ENCODE data around the gene LIPC. TPM values are rescaled to one million over a fixed set of nuclear protein-coding genes. Genes with fewer than 3 reads are reported as not detected.

Gene LIPC
- polyA plus RNA-seq, 4 donors = 2.0 to 16.8 (median 13.1) TPM

DNA sequence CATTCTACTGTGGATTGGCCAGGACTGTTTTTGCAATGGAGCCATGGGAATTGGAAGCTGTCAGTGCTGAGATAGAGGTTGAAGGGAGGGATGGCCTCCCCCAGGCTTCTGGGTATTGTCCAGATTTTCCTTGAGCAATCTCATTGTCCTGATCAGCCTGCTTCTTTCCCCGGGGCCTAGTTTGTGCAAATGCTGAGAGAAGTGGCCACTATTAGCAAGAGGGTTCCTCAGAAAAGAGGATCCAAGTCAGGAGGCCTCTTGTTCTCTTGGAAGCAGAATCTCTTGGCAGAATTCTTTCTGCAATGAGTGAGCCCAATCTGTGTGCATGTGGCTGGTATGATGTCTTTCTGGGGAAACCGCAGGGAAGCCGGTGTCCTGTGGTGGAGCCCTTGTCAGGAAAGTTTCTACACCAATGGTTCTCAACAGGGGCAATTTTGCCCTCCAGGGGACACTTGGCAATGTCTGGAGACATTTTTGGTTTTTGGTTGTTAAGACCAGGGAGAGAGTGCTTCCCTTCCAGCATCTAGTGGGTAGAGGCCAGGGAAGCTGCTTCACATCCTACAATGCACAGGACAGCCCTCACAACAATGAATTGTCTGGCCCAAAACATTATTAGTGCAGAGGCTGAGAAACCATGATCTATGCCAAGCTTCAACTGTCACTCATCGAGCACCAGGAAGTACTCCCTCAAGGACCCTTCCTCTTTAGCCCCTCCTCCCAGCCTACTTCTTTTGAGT lies 2.0 kb downstream of the LIPC start:
- no peak for DNase-seq (ENCODE audit: low read depth in 4 of 4, low spot score in 3 of 4)

DNA sequence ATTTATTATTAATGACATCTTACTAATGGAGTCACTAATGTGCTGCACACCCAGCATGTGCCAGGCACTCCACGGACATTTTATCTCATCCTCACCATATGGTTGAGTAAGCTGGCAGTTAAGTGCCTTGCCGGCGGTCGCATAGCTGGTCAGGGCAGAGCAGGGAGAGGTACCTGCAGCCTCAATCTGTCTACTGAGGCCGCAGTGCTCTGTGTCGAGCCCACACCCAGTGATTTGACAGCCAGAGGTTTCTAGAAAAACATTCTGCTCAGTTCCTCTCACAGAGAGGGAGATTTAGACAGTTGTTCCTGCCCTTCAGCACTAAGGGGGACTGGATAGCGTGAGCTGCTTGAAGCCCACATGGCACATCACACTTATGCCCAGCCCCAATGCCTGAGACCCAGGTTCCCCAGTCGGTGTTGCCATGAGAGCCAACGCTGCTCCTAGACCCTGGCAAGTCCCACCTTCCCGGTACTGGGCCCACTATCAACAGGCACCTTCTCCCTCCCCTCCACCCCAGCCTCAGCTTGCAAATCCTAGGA lies 2.6 kb downstream of the LIPC start:
- DNase-seq (ENCODE audit: low read depth in 4 of 4, low spot score in 3 of 4) = no peak

DNA sequence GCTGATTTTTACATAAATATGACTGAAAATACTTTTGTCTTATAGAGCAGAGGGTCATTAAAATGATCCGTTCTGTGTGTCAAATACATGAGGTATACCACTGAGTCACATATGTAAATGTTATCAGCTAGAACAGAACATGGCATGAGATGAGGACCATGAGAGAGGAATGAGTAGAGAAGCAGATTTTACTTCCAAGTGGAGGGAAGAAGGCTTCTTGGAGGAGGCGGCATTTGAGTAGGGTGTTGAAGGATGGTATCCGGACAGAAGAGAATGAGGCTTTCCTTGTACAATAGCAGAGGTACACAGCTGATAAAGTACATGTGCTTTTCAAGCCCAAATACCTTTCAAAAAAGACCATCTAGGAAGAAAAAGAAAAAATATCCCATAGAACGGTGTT lies 4.8 kb downstream of the LIPC start:
- no peak for DNase-seq (ENCODE audit: low read depth in 4 of 4, low spot score in 3 of 4)

DNA sequence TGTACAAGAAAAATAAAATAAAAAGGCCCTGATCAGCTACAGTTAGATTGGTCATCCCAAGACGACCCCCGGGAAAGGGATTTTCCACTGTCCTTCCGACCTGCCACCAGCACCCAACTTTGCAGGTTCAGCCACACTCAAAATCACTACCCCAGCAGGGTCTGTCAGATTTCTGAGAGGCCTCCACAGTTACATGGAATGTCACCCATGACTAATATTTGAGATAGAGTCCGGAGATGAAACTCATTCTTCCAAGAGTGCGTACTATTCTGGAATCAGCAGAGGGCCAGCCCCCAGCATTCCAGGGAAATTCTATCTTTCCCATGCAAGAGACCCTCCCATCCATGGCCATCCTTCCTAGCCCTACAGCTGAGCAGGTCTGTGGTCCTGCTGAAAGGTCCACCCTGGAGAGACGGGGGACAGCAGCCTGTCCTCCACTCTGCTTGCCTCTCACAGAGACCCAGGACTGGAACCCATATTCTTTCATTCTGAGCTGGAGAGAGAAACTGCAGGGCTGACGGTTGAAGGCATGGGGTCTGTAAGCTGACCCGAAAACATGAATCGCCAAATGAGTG lies 5.8 kb downstream of the LIPC start:
- DNase-seq (ENCODE audit: low read depth in 4 of 4, low spot score in 3 of 4) = no peak

DNA sequence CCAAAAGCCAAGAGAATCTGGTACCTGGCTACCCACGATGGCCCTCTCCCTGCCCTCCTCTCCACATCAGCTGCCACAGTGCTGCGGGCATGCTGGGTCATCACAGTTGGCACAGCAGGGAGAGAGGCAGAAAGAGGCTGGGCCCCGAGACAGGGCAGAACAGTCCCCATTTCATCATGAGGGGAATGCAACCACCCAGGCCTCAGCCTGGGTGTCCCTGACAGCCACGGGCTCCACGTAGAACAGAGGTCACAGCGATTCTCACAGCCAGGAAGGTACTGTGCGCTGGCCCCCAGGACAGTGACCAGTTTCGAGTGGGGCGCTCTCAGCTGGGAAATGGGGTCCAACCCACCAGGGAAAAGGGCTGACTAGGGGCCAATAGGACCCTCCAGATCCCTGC lies 6.3 kb downstream of the LIPC start:
- DNase-seq (ENCODE audit: low read depth in 4 of 4, low spot score in 3 of 4) = no peak

DNA sequence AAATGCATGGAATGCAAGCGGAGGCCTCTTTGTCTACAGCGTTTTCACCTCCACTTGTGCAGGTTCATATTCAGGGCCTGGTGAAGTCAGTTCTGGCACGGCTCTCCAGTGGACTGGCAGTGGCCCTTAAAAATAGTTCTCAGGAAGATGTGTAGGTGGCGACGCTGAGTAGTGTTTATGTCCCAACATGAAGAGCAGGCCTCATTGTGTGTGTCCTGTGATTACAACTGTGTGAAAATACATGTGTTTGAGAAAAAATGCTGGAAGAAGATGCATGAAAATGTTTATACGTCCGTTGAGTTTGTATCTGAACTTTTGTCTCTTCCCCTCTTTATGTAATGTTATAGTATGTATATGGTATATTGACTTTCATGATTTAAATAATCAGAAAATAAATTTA lies 7.2 kb downstream of the LIPC start:
- DNase-seq (ENCODE audit: low read depth in 4 of 4, low spot score in 3 of 4) = no peak

DNA sequence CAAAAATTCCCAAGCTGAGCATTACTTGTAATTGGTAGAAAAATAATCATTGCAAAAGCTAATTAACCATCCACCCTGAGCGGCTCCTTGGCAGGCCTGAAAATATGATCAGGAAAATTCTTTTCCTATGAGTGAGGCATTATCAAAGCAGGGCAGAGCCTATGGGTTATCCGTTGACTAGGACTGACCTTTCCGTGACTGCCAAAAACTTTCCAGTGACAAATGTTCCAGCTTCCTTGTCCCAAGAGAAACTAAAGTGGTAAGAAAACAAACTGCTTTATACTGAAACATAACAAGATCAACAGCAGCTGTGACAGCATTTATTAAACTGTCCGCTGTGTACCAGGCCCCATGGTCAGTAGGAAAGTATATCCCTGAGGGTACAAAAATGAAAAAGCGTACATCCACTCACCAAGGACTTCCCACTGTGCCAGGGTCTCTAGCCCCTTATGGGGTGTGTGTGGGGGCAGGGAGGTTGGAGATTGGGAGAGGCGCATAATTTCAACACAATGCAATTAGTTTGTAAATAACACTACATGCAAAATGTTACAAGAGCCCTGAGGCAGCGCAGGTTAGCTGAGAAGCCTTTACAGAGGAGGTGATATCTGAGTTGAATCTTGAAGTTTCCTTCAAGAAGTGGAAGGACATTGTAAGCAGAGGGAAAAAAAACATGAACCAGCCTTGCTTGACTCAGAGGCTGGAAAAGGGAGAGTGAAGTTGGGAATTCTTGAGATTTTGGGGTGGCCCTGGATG lies 8.5 kb downstream of the LIPC start:
- no peak for DNase-seq (ENCODE audit: low read depth in 4 of 4, low spot score in 3 of 4)

DNA sequence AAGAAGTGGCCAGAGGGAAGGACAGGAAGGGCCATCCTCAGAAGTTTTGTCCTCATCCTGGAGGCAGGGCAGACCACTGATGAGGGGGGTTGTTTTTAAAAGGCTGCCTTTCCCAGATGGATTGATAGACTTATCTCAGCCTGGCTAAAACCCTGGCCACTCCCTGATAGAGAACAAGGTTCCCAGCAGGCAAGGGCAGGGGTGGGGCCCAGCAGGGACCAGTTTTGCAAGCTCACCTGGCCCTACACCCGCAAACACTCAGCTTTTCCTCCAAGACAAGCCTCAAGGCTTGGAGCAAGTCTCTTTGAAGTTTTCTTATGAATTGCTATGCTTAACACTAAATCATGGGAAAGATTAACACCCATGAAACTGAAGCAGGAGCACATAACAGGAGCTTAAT lies 9.1 kb downstream of the LIPC start:
- DNase-seq (ENCODE audit: low read depth in 4 of 4, low spot score in 3 of 4) = no peak

DNA sequence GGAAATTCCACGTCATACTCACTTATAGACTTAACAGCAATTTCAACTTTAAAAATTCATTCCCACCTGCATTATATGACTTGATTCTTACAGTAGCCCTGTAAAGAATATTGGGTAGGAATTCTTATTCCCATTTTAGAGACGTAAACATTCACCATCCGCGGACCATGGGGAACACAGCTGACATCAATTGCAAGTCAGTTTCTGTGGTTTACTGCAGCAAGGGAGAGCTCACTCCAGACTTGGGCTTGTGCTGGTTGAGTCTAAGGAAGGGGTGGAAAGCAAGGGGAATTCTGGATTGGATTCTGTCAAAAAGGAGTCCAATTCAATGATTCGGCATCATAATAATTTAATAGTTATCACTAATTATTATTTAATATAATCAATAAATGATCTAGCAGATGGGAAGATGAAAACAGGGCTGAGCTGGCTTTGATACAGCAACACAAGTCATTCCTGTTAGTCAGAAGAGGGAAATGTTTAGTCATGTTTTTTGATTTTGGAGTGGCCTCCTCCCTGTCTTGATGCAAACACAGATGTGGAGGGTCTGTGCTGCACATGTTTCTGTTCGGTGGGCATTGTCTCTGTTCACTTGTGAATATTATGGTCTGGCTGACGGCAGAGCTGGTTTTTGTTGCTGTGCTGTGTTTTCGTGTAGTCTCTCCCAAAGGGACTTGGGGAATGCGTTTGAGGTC lies 9.7 kb downstream of the LIPC start:
- DNase-seq (ENCODE audit: low read depth in 4 of 4, low spot score in 3 of 4) = no peak

DNA sequence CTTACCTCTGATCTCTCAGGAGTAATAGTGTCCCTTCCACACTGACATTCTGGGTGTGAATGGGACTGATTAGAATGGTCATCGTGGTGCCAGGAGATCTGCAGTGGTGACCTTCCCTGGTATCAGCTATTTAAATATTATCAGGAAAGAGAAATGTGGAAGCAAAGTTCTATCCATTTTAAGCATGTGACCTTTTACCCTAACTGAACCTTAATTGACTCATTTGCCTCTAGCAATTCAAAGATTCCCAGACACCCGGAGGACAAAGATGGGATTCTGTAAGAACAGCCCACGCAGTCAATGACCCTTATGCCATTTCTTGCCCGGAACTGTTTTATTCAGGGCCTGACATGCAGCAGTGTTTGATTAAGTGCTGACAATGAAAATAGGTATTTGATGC lies 10.3 kb downstream of the LIPC start:
- DNase-seq (ENCODE audit: low read depth in 4 of 4, low spot score in 3 of 4) = no peak

DNA sequence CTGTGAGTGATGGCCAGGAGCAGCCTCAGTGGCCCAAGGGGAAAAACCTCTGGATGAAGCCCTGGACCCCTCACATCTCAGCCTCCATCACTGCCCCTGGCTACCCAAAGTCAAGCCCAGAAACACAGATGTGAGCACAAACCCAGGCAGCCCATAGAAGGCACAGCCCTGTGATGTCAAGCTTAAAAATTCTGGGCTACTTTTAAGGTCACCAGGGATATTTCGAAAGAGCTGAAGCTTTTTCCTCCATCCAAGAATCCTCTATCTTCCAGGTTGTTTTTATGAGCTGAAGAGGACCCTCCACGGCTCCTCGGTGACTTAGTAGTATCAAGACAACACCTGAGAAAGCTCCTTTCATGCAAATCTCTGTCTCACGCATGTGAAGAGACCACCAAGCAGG lies 11.5 kb downstream of the LIPC start:
- DNase-seq (ENCODE audit: low read depth in 4 of 4, low spot score in 3 of 4) = no peak

DNA sequence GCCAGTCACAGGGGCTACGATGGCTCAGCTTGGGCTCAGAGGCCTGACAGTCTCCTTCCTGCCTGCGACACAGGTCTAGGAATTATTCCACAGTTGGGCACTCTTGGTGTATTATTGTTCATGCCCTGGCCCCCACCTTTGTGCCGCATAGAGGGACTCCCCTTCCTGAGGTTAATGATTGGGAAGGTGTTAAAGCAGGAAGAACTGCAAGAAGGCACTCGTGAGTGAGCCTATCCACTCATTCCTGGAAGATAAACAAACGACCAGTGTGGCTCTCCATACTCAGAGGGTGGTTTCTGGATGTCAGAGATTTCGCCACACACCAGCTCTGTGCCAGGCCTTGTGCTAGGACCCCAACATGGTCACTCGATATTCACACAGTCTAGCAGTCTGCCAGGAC lies 12.3 kb downstream of the LIPC start:
- no peak for DNase-seq (ENCODE audit: low read depth in 4 of 4, low spot score in 3 of 4)

DNA sequence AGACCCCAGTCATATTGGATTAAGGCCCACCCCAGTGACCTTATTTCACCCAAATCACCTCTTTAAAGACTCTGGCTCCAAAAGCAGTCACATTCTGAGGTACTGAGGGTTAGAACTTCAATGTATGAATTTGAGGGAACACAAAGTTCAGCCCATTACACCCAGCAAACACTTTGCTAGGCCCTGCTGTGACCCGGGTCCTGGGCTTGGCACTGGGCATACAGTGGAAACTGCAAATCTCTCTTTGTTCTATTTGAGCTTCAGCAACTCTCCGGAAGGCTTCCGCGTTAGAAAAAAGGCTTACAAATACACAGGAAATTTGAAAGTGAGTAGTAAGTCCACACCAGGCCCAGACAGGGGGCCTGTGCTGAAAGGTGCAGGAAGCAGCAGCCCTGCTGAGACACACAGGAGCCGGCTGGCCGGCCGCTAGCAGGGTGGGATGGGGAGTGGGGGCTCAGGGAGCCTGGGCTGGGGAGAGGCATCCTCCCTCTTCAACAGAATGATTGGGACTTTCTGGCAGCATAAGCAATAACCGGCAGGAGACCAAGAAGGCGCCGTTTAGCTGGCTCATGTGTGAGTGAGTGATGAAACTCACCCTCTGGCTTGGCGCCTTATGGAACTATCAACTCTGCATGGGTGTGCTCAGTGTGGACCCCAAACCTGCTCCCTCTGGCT lies 13.0 kb downstream of the LIPC start:
- DNase-seq (ENCODE audit: low read depth in 4 of 4, low spot score in 3 of 4) = no peak

DNA sequence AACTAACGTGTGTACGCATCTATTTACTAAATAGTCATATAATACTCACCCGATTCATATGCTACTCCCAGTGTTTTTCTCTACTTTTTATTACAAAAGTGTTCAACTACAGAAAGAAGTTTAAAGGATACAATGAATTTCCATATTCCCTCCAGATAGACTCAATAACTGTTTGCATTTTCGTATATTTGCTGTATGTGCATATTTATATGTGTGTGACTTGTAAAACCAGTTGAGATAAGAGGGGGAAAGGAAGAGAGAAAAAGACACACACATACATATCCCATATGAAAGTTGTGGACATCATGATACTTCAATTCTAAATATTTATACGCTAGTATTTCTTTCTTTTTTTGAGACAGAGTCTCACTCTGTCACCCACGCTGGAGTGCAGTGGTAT lies 14.1 kb downstream of the LIPC start:
- DNase-seq (ENCODE audit: low read depth in 4 of 4, low spot score in 3 of 4) = no peak

DNA sequence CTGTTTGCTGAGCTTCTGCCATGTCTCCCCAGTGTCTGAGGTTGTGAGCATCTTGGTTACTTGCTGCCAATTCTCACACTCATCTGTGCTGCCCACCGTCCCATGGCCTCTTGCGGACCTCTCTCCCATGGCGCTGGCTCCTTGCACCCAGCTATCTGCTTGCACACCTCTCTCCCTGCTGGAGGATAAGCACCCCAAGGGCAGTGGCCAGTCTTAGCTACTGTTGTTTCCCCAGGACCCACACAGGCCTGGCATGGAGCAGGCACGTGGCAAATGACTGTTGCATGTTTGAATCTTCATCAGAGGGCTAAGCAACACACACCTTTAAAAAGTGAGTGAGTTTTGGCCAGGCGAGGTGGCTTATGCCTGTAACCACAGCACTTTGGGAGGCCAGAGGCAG lies 14.7 kb downstream of the LIPC start:
- DNase-seq (ENCODE audit: low read depth in 4 of 4, low spot score in 3 of 4) = no peak

DNA sequence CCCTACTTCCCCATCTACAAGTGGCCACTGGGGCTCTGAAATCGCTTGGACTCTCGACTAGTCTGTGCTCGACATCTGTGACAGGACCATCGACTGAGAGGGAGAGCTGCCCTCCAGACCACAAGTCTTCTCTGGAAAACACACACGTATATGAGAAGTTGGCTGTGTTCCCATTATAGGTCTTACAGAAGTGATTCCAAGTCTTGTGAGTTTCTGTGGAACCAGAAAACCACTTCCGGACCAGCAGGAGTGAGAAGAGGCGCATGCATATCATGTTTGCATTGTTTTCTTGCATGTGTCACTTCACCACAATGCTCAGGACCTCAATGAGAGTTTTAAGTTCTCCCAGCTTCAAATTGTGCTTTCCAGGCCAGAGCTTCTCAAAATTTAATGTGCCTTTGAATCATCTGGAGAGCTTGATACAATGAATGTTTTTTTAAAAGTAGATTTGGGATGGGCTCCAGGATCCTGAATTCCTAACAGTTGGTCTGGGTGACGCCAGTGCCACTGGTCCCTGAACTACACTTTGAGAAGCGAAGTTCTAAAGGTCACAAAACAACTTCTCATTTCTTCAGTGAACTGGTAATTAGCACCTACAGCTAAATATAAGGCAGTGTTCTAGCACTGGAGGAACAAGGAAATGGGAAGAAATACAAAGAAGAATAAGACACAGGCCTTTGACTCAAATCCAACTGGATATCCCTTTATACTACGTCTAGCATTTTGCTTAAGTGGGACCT lies 15.7 kb downstream of the LIPC start:
- no peak for DNase-seq (ENCODE audit: low read depth in 4 of 4, low spot score in 3 of 4)

DNA sequence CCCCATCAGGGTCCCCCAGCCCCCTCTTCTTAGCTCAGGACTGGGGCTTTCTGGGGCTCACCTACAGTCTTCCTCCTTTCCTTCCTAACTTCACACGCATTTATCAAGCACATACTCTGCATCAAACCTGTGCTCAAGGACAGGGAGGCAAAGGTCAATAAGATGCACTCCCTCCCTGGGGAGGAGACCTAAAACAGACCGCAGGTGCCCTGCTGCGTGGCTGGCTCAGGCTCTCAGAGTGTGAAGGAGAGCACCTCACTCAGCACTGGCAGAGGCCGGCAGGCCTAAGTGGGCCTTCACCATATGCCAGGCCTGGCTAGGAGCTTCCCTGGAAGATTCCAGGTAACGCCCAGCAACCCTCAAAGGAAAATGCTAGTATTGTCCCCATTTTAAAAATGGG lies 16.5 kb downstream of the LIPC start:
- DNase-seq (ENCODE audit: low read depth in 4 of 4, low spot score in 3 of 4) = no peak

DNA sequence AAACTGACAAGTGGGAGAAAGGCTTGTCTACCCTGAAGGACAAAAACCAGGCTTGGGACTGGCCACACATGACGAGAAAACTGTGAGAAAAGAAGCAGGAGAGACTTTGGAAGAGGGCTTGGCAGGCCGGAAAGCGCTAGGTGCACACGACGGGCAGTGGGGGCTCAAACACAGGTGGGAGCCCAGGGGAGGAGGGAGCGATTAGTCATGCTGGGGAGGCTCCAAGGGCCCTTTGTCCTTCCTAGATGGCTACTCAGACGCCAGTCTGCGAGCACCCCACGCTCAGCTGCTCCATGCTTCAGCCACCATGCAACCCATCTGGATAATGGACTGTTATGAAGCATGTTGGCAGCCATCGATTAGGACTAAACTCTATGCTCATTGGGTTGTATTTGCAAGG lies 17.1 kb downstream of the LIPC start:
- no peak for DNase-seq (ENCODE audit: low read depth in 4 of 4, low spot score in 3 of 4)

DNA sequence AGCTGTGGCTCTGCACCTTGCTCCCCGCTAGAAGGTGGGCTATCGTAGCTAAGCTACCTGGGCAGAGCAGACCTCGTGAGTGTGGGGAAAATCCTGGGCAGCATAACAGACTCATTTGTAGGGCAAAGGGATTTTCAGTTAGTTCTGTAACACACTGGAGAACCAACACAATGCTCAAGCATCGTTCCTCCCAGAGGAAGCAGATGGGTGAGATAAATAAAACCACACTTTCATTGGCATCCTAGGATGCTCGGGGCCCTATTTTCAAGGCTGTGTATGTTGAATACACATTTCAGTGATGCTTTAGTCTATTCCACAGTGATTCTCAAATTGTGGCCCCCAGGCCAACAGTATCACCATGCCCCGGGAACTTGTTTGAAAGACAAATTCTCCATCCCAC lies 20.0 kb downstream of the LIPC start:
- no peak for DNase-seq (ENCODE audit: low read depth in 4 of 4, low spot score in 3 of 4)

DNA sequence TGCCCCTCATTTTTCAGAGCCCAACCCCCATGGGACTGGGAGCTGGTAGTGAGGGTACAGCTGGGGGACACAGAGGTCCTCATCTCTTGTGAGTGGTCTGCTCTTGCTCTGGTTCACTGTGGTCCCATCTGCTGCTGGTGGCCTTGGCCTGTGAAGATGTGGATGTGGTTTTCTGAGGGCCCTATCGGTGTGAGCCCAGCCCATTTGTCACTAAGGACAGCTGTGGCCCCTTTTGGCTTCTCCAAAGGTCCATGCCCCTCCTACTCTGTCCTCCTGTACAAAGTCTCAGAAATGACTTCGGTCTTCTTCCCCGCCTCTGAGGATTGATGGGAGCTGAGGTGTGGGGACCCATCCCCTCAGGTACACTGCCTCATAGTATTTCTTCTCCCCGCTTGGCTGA lies 21.0 kb downstream of the LIPC start:
- DNase-seq (ENCODE audit: low read depth in 4 of 4, low spot score in 3 of 4) = no peak
